Measurements from ENCODE around the gene HS6ST3.

- no peak for TF ChIP-seq POLR2A (IDR thresholded peaks at IDR 0.05)
- TF ChIP-seq CTCF (IDR thresholded peaks at IDR 0.05): no peak
Observed at GRCh38 chr13:96454466-96454865, 364.6 kb downstream of the HS6ST3 start.

All from adrenal gland (tissue), 5 donors.